Esophagus muscularis mucosa (tissue), 4 donors: ENCODE results near the gene MAP7. TPM values are rescaled to one million over a fixed set of nuclear protein-coding genes. Genes with fewer than 3 reads are reported as not detected.

Experiments
- DNase-seq: peaks from one replicate; pipeline ENCODE4 v3.0.0-alpha.2; 2017; ENCODE audit errors: extremely low spot score
- H3K27ac ChIP-seq, 4 donors: fragments of 200-600 bp; sonication (generic); replicated peaks in 1 of 4; 1 replicate in 3 of 4; 2 replicates in 1 of 4; pipeline ENCODE4 v1.5.1; 2016 to 2019; ENCODE audit warnings: mild to moderate bottlenecking in 1 of 4
- H3K27me3 ChIP-seq, 4 donors: fragments of 200-600 bp; sonication (generic); one replicate each; pipeline versions ENCODE4 v1.5.1 to v1.6.0; 2016 to 2019
- H3K36me3 ChIP-seq, 4 donors: fragments of 200-600 bp; sonication (generic); one replicate each; pipeline ENCODE4 v1.5.1; 2016 to 2019
- H3K4me1 ChIP-seq, 4 donors: fragments of 200-600 bp; sonication (generic); one replicate each; pipeline ENCODE4 v1.5.1; 2016 to 2019
- H3K4me3 ChIP-seq, 4 donors: fragments of 200-600 bp; sonication (generic); 1 replicate in 2 of 4; 2 replicates in 2 of 4; pipeline ENCODE4 v1.5.1; 2016 to 2019; ENCODE audit warnings: mild to moderate bottlenecking in 4 of 4, moderate library complexity in 1 of 4
- H3K9me3 ChIP-seq, 4 donors: fragments of 200-600 bp; sonication (generic); 1 replicate in 3 of 4; 2 replicates in 1 of 4; pipeline ENCODE4 v1.5.1; 2016 to 2019
- EP300 ChIP-seq: sonication (generic); formaldehyde crosslinking; IDR thresholded peaks from one replicate; pipeline ENCODE4 v1.6.1; 2017; ENCODE audit warnings: antibody characterized with exemption
- POLR2A ChIP-seq: fragments of 450-650 bp; IDR thresholded peaks from one replicate; pipeline ENCODE4 v1.6.1; 2017; ENCODE audit warnings: antibody characterized with exemption, moderate library complexity, mild to moderate bottlenecking, low read depth
- POLR2AphosphoS5 ChIP-seq, 2 donors: sonication (generic); formaldehyde crosslinking; IDR thresholded peaks; one replicate each; pipeline ENCODE4 v1.6.1; 2017; ENCODE audit warnings: antibody characterized with exemption in 2 of 2
- WGBS: methylation state at CpG from one replicate; pipeline ENCODE4 v1.1.5; 2018; 5-methylcytosine and 5-hydroxymethylcytosine counted together
- intact Hi-C: fragments of 100-400 bp; cut with DNase I; formaldehyde crosslinking; loops from one replicate; pipeline ENCODE4 v1.15.1; 2023
- total RNA-seq, 4 donors: library from RNA; depleted of rRNA; stranded (reverse); fragments of >200 nt; gene quantifications; one replicate each; pipeline versions ENCODE4 v1.1.0 to v1.2.1, GENCODE V29; 2016
- TF ChIP-seq, protein P1 (sequence below), 3 experiments: fragments of 200-600 bp in 2 of 3; fragments of 450-650 bp in 1 of 3; sonication (generic) in 2 of 3; IDR thresholded peaks; one replicate each; pipeline ENCODE4 v1.5.1; 2017 to 2019; ENCODE audit warnings: antibody characterized with exemption in 3 of 3, mild to moderate bottlenecking in 2 of 3, moderate library complexity in 1 of 3

Gene MAP7
- total RNA-seq, 4 donors from 2014 or later = 1.7 to 2.9 (median 2.0) TPM

DNA sequence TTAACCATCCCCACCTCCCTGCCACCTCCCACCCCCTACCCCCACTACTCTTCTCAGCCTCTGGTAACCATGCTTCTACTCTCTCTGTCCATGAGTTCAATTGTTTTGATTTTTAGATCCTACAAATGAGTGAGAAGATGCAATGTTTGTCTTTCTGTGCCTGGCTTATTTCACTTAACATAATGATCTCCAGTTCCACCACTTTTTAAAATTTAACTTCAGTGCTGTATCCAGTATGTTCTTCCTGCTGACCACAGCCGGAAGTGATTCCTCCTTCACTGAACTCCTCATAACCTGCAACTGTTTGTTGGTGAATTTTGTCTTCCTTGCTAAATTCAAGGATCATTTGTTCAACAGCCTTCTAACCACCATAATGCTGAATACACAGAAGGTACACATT, 3.9 kb downstream of the MAP7 start:
- WGBS = 86% methylated on average over 1 of the region's 1 CpG
- no peak for TF ChIP-seq POLR2AphosphoS5 (IDR thresholded peaks at IDR 0.05)
- TF ChIP-seq POLR2A = no peak
- no peak for TF ChIP-seq EP300
- TF ChIP-seq, protein P1, sequence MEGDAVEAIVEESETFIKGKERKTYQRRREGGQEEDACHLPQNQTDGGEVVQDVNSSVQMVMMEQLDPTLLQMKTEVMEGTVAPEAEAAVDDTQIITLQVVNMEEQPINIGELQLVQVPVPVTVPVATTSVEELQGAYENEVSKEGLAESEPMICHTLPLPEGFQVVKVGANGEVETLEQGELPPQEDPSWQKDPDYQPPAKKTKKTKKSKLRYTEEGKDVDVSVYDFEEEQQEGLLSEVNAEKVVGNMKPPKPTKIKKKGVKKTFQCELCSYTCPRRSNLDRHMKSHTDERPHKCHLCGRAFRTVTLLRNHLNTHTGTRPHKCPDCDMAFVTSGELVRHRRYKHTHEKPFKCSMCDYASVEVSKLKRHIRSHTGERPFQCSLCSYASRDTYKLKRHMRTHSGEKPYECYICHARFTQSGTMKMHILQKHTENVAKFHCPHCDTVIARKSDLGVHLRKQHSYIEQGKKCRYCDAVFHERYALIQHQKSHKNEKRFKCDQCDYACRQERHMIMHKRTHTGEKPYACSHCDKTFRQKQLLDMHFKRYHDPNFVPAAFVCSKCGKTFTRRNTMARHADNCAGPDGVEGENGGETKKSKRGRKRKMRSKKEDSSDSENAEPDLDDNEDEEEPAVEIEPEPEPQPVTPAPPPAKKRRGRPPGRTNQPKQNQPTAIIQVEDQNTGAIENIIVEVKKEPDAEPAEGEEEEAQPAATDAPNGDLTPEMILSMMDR (IDR thresholded peaks at IDR 0.05) = no peak
- H3K9me3 ChIP-seq = no peaks in the 10 kb centered on the region
- H3K27me3 ChIP-seq = peaks cover 0 to 27% (median 9%) of the 10 kb centered on the region in 4 donors
- peaks cover 13 to 23% (median 17%) of the 10 kb centered on the region in 4 donors for H3K4me1 ChIP-seq
- intact Hi-C loops = no loop called here
- no peak for DNase-seq
- no peaks in the 10 kb centered on the region for H3K36me3 ChIP-seq
- no peak overlapping the region for H3K4me3 ChIP-seq
- no peak overlapping the region for H3K27ac ChIP-seq

DNA sequence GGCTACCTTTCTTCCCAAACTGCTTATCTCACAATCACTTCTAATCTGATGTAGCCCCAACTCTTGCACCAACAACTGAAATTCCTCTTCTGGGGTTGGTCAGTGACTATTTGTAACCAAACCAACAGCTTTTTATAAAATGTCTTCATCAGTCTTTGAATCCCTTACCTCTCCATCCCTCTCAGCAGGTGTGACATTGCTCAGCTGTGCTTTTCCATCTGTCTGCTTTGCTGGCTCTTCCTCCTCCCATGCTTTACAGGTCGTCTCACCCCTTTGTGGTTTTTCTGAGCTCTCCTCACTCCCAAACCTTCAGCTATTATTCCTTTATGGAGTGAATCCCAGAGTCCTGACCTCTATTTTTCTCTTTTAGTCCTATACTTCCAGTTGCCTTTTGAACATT, 5.9 kb downstream of the MAP7 start:
- H3K27ac ChIP-seq = no peak overlapping the region
- H3K9me3 ChIP-seq = no peaks in the 10 kb centered on the region
- 28% methylated on average over 1 of the region's 1 CpG for WGBS
- peaks cover under 1 to 4% (median 3%) of the 10 kb centered on the region in 4 donors for H3K4me1 ChIP-seq
- H3K4me3 ChIP-seq = no peak overlapping the region
- intact Hi-C loops = no loop called here
- no peak for DNase-seq
- no peaks in the 10 kb centered on the region for H3K36me3 ChIP-seq
- TF ChIP-seq POLR2A (no peak), EP300 (no peak), POLR2AphosphoS5 (IDR thresholded peaks at IDR 0.05) (no peak)
- TF ChIP-seq, protein P1 (IDR thresholded peaks at IDR 0.05) = no peak
- peaks cover 0 to 7% (median 1%) of the 10 kb centered on the region in 4 donors for H3K27me3 ChIP-seq

DNA sequence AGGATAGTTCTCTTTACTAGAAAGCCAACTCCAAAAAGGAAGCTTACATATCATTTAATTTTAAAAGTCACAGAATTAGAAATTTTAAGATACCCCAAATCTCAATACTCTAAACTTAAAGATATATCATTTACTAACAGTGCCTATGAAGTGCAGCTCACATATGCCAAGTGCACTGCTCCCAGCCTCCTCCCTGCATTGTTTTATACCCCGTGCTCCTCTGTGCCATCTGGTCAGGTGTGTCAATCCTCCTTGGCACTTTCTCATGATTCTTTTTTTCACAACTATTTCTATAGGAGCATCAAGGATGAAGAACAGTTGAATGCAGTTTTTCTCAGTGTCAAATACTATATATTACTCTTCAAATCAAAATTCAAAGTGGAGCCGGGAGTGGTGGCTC, 8.8 kb downstream of the MAP7 start:
- no peak for TF ChIP-seq EP300
- no peak for TF ChIP-seq POLR2A
- no peak for TF ChIP-seq POLR2AphosphoS5 (IDR thresholded peaks at IDR 0.05)
- TF ChIP-seq, protein P1 (IDR thresholded peaks at IDR 0.05) = no peak
- Histone ChIP-seq H3K36me3 (no peaks in the 10 kb centered on the region), H3K4me3 (no peak overlapping the region), H3K27ac (no peak overlapping the region), H3K4me1 (no peaks in the 10 kb centered on the region), H3K9me3 (no peaks in the 10 kb centered on the region), H3K27me3 (no peaks in the 10 kb centered on the region)
- intact Hi-C loops = no loop called here
- no peak for DNase-seq
- WGBS = 91% methylated on average over 2 of the region's 2 CpGs

DNA sequence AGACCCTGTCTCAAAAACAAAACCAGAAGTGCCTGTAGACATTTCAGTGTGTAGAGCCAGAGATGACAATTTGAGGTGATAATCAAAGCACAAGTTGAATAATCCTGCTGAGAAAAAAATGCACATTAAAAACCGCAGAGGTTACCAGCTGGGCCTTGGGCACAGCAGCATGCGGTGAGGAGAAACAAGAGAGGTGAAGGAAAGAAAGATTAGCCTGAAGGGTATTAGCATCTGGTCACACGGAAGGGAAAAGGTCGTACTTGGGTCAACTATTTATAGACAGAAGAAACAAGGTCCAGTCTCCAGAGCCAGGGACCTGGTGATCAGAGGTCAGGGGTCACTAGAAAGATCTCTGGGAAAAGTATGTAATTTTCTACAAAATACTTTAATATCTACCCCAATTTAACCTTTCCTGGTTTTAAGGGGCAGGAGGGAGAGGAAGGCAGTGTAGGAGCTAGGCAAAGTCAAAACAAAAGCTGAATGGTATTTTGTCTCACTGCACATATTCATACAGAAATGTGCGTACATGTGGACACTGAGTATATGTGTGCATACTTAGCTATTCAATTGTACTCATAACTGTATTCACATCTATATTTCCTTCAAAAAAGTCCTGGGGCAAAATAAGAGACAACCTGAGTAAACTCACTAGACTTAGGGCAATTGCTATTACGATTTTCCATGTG, 10.1 kb downstream of the MAP7 start:
- H3K27me3 ChIP-seq = no peaks in the 10 kb centered on the region
- no peaks in the 10 kb centered on the region for H3K36me3 ChIP-seq
- no peak for TF ChIP-seq EP300
- TF ChIP-seq POLR2A = no peak
- TF ChIP-seq POLR2AphosphoS5 (IDR thresholded peaks at IDR 0.05) = no peak
- TF ChIP-seq, protein P1 (IDR thresholded peaks at IDR 0.05) = no peak
- intact Hi-C loops = no loop called here
- H3K4me3 ChIP-seq = no peak overlapping the region
- H3K27ac ChIP-seq = no peak overlapping the region
- WGBS = 69% methylated on average over 6 of the region's 6 CpGs
- no peaks in the 10 kb centered on the region for H3K4me1 ChIP-seq
- no peaks in the 10 kb centered on the region for H3K9me3 ChIP-seq
- DNase-seq = no peak

DNA sequence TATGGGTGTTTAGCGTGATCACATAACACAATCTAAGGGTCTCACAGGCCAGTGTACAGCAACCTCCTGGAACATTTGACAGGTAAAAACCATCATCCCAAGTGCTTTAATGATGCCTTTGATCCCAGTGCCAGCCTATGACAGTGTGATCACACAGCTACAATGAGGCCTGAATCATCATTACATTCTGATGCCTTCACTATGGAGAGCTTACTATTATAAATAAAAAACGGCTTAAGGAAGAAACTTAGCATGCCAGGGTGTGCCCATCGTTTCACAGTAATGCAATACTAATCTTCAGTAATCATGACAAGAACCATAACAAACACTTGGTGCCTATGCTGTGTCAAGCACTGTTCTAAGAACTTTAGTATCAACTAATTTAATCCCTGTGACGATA, 11.4 kb downstream of the MAP7 start:
- intact Hi-C loops = no loop called here
- Histone ChIP-seq H3K4me3 (no peak overlapping the region), H3K27me3 (no peaks in the 10 kb centered on the region), H3K36me3 (no peaks in the 10 kb centered on the region), H3K4me1 (no peaks in the 10 kb centered on the region), H3K9me3 (no peaks in the 10 kb centered on the region), H3K27ac (no peak overlapping the region)
- no peak for TF ChIP-seq POLR2AphosphoS5 (IDR thresholded peaks at IDR 0.05)
- TF ChIP-seq POLR2A = no peak
- TF ChIP-seq EP300 = no peak
- TF ChIP-seq, protein P1 (IDR thresholded peaks at IDR 0.05) = no peak
- no peak for DNase-seq
- 88% methylated on average over 4 of the region's 4 CpGs for WGBS
